Measurements from ENCODE around the gene MYO5B. TPM values are rescaled to one million over a fixed set of nuclear protein-coding genes. Genes with fewer than 3 reads are reported as not detected.

Gene MYO5B
- total RNA-seq, 4 donors from 2014 or later = 58.2 to 102 (median 89.9) TPM

DNA sequence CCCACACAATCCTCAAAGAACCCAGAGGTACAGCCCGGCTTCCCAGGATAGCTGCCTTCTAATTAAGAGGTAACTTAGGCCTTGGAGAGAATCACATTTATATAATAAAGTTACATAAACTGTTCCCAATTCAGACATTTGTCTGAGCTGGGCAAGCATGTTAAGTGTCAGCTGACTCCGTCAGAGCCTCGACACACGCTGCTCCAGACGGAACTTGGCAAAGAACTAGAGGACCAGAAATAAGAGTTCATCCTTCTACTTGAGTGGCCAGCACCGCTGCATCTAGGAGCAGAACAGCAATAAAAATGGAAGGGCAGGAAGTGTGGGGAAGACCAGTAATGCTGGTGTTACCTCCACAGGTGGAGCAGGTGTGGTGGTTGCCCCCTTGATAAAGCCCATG is 80.5 kb downstream of the MYO5B start:
- WGBS, 2 donors = 32 to 35% methylated on average over 6 of the region's 6 CpGs
- peaks cover 10 to 26% of the 10 kb centered on the region in 2 donors for H3K4me1 ChIP-seq
- intact Hi-C loops (cut with DNase I) = no loop called here

DNA sequence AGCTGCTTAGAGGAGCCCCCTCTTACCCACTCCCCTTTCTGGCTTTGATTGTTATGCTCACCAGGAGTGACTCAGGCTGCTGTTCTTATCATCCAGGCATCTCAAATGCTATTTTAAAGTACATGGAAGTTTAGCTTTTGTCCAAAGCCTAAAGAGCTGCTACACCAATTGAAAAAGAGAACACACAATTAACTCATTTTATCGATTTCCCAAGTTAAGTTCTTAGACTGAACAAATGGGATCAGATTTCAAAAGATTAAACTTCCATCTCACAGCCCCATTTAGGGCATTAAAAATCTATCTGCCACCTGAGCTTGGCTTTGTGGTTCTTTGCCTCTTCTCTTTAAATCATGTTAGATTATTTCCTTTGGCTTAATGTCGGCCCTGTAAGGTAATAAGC is 81.2 kb downstream of the MYO5B start:
- 42 to 51% methylated on average over 2 of the region's 2 CpGs for WGBS, 2 donors
- intact Hi-C loops (cut with DNase I) = no loop called here
- no peak for DNase-seq
- H3K4me3 ChIP-seq (replicated peaks in 1 of 3) = no peak overlapping the region
- no peaks in the 10 kb centered on the region for H3K27me3 ChIP-seq
- peaks cover 7 to 19% of the 10 kb centered on the region in 2 donors for H3K4me1 ChIP-seq
- TF ChIP-seq POLR2A (IDR thresholded peaks at IDR 0.05) = no peak
- TF ChIP-seq, protein P1, sequence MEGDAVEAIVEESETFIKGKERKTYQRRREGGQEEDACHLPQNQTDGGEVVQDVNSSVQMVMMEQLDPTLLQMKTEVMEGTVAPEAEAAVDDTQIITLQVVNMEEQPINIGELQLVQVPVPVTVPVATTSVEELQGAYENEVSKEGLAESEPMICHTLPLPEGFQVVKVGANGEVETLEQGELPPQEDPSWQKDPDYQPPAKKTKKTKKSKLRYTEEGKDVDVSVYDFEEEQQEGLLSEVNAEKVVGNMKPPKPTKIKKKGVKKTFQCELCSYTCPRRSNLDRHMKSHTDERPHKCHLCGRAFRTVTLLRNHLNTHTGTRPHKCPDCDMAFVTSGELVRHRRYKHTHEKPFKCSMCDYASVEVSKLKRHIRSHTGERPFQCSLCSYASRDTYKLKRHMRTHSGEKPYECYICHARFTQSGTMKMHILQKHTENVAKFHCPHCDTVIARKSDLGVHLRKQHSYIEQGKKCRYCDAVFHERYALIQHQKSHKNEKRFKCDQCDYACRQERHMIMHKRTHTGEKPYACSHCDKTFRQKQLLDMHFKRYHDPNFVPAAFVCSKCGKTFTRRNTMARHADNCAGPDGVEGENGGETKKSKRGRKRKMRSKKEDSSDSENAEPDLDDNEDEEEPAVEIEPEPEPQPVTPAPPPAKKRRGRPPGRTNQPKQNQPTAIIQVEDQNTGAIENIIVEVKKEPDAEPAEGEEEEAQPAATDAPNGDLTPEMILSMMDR (IDR thresholded peaks at IDR 0.05) = no peak
- H3K36me3 ChIP-seq = no peaks in the 10 kb centered on the region
- H3K27ac ChIP-seq = no peak overlapping the region
- H3K9me3 ChIP-seq = no peaks in the 10 kb centered on the region

More for the DNA sequence above, 80.5 kb downstream of the MYO5B start:
- H3K27ac ChIP-seq = peak overlapping the region in 1 of 3 donors; percentile 7
- H3K27me3 ChIP-seq = no peaks in the 10 kb centered on the region
- H3K4me3 ChIP-seq (replicated peaks in 1 of 3) = no peak overlapping the region
- TF ChIP-seq, protein P1 (IDR thresholded peaks at IDR 0.05) = no peak
- no peak for TF ChIP-seq POLR2A (IDR thresholded peaks at IDR 0.05)
- DNase-seq = peak; percentile 30 to 44
- H3K36me3 ChIP-seq = no peaks in the 10 kb centered on the region
- H3K9me3 ChIP-seq = no peaks in the 10 kb centered on the region

- no peaks in the 10 kb centered on the region for H3K27me3 ChIP-seq
- WGBS, 2 donors = 79 to 87% methylated on average over 1 of the region's 1 CpG
Measured at GRCh38 chr18:50111398-50111797, 83.5 kb downstream of the MYO5B start.

DNA sequence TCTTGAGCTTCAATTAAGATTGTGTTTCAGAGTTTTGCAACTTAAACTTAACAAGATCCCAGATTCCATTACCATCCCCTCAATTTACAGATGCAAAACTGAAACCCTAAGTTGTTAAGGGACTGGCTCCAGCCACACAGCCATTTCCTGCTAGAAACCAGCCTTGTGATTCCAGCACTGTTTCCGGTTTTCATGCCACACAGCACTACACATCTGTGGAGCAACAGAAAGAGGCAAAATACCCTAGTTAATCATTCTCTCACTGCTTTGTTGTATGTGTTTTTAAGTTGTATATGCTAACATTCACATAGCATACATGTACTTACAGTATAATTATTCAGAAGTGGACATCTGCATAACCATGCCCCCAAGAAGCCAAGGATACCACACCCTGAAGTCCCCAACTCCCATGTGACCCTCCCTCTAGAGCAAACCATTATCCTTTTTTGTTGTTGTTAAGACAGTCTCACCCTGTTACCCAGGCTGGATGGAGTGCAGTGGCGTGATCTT is 87.4 kb downstream of the MYO5B start:
- 89 to 94% methylated on average over 2 of the region's 2 CpGs for WGBS, 2 donors
- Histone ChIP-seq H3K36me3 (no peaks in the 10 kb centered on the region), H3K27me3 (no peaks in the 10 kb centered on the region), H3K9me3 (no peaks in the 10 kb centered on the region), H3K4me1 (peaks cover 0 to 7% of the 10 kb centered on the region in 2 donors), H3K27ac (no peak overlapping the region), H3K4me3 (replicated peaks in 1 of 3) (no peak overlapping the region)
- intact Hi-C loops (cut with DNase I) = no loop called here
- TF ChIP-seq, protein P1 (IDR thresholded peaks at IDR 0.05) = no peak
- no peak for TF ChIP-seq POLR2A (IDR thresholded peaks at IDR 0.05)
- DNase-seq = no peak

More at GRCh38 chr18:50111398-50111797, 83.5 kb downstream of the MYO5B start:
- Histone ChIP-seq H3K27ac (no peak overlapping the region), H3K4me3 (replicated peaks in 1 of 3) (no peak overlapping the region), H3K36me3 (no peaks in the 10 kb centered on the region), H3K9me3 (no peaks in the 10 kb centered on the region), H3K4me1 (peaks cover 4 to 15% of the 10 kb centered on the region in 2 donors)
- intact Hi-C loops (cut with DNase I) = no loop called here
- no peak for TF ChIP-seq POLR2A (IDR thresholded peaks at IDR 0.05)
- TF ChIP-seq, protein P1 (IDR thresholded peaks at IDR 0.05) = peak in 2 of 6 experiments; percentile 8 to 20
- no peak for DNase-seq

GRCh38 chr18:50105027-50105426 is 89.9 kb downstream of the MYO5B start:
- Histone ChIP-seq H3K9me3 (no peaks in the 10 kb centered on the region), H3K27ac (no peak overlapping the region), H3K4me3 (replicated peaks in 1 of 3) (no peak overlapping the region), H3K27me3 (no peaks in the 10 kb centered on the region), H3K4me1 (peaks cover 0 to 13% of the 10 kb centered on the region in 2 donors), H3K36me3 (no peaks in the 10 kb centered on the region)
- no peak for TF ChIP-seq POLR2A (IDR thresholded peaks at IDR 0.05)
- TF ChIP-seq, protein P1 (IDR thresholded peaks at IDR 0.05) = no peak
- WGBS, 2 donors = 92 to 97% methylated on average over 1 of the region's 1 CpG
- intact Hi-C loops (cut with DNase I) = no loop called here
- no peak for DNase-seq

Measured in thyroid gland (tissue), 4 donors.